GM10266 (cell line): Measurements from ENCODE around the gene LAMA2.
A peak's percentile ranks its signal among the peaks of the same experiment; 100 is the strongest.

Source experiments
- DNase-seq: peaks from one replicate; pipeline ENCODE4 v3.0.0; 2012; ENCODE audit errors: extremely low spot score
- CTCF ChIP-seq: IDR thresholded peaks from 2 replicates; pipeline ENCODE4 v1.5.1; 2012; ENCODE audit warnings: mild to moderate bottlenecking, low read depth; ENCODE audit not compliant: control insufficient read depth, insufficient read depth; ENCODE audit errors: missing control alignments

Gene LAMA2

DNA sequence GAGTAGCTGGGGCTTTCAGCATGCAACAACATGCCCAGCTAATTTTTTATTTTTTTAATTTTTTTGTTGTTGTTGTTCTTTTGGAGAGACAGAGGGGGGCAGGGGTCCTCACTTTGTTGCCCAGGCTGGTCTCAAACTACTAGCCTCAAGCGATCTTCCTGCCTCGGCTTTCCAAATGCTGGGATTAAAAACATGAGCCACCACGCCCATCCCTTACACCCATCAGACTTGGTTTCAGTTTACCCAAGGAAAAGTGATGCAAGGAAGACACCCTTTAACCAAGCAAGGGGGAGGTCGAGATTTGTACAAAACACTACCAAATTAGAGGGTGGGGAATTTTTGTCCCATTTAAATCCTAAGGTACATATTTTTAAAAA, 616.9 kb downstream of the LAMA2 start:
- DNase-seq = no peak
- TF ChIP-seq CTCF = no peak

DNA sequence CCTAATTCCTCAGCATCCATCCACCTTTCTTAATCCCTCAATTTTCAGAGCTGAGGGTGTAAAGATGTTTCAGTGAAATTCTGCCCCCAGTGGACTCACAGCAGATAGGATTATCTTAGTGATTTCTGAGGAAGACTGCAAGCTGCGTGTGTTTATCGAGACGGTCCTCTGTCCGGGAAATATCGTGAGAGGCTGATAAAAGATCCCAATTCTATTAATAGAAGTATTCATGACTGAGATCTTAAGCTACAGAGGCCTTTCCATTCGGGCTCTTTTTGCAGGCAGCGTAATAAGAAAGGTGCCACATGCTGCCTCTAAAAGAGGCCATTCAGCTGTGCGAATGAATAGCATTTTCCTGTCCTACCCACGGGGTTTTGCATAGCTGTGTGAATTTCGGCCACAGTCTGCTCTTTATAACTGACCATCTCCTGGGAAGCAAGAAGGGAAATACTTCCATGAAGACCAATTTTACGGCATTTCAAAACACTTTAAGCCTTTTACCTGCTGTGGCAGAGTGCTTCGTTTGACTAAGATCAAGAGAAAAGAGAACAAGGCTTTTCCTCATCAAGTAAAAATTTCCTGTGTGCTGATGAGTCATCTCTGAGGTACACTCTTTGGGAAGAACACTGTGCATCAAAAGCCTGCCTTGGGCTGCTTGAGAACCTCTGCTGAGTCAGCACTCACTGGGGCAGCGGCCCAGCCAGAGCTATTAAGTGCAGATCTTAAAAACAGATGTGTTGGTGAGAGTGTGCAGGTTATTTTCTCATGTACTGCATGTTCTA, 618.2 kb downstream of the LAMA2 start:
- peak; percentile 37 for TF ChIP-seq CTCF
- no peak for DNase-seq

- TF ChIP-seq CTCF = no peak
- no peak for DNase-seq
Observed at GRCh38 chr6:129501740-129502660, 619.1 kb downstream of the LAMA2 start.

GRCh38 chr6:129504456-129504855, 621.5 kb downstream of the LAMA2 start:
- no peak for DNase-seq
- no peak for TF ChIP-seq CTCF

DNA sequence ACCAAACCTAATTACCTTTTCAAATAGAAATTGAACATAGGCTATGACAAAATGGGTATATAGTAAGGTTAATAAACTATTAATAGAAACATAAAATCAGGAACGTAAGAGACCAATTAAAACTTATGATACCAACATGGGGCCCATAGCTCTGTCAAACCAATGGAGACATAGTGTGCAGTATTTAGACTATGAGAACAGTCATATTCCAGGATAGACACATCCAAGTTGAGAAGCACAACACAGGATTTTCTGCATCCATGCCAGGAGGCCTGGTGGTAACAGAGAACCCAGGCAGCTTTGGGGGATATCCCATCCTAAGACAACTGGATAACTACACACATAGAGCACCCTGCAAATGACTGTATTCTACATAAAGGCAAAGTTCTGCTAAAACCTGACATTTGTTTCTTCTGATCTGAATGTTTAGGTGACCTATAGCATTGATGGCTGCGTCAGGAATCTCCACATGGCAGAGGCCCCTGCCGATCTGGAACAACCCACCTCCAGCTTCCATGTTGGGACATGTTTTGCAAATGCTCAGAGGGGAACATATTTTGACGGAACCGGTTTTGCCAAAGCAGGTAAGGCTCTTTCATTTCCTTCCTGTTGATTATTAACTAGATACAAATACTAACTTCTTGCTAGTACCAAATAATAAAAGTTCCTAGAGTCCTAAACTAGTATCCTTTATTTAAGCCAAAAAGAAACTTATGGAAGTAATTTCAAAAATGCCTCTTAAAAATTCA, 624.3 kb downstream of the LAMA2 start:
- TF ChIP-seq CTCF = no peak
- no peak for DNase-seq

DNA sequence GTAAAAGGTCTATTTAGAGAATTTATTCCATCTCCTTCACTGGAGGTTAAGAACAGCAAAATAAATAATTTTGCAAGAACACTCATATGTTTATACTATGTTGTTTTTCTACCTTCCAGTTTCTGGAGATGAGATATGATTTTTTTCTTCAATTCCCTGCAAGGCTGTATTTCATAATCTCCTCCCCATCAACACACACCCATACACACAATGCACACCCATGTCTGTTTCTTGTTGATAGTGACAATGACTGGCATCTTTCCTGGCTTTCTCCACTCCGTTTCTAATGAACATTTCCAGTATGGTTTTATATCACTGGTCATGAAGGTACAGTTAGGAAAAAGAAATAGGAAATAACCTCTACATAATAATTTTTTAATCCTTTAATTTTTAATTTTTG, 624.9 kb downstream of the LAMA2 start:
- TF ChIP-seq CTCF = no peak
- DNase-seq = no peak
